IMR-90 (cell line): ENCODE data around the gene SDC3. TPM values are rescaled to one million over a fixed set of nuclear protein-coding genes. Genes with fewer than 3 reads are reported as not detected.

ENCODE experiments used
- ATAC-seq: fragments of 200-7000 bp; cut with Tn5 transposase; 2 replicates; pipeline ENCODE4 v1.9.1; 2020; ENCODE audit warnings: low read depth, mild to moderate bottlenecking, moderate library complexity
- BruUV-seq: library from RNA; stranded (reverse); fragments of 400-500 nt; replicated peaks from 2 replicates; lab custom pipeline; 2021; lab: Mats Ljungman, UMichigan
- CTCF ChIA-PET: fragments of 300-600 bp; formaldehyde crosslinking; extraction: SDS; loops from one replicate; lab custom pipeline; 2021; ENCODE audit warnings: antibody characterized with exemption; lab: Yijun Ruan, JAX
- POLR2A ChIA-PET: fragments of 300-600 bp; sonication (Branson Sonifier 250); formaldehyde crosslinking; loops from one replicate; lab custom pipeline; 2022; ENCODE audit warnings: antibody characterized with exemption; ENCODE audit not compliant: unreplicated experiment; lab: Charles Lee
- DNase-seq: peaks from one replicate; pipeline ENCODE4 v3.0.0; 2013
- H2AFZ ChIP-seq: replicated peaks from 2 replicates; pipeline ENCODE3; 2013; ENCODE audit warnings: low read length, mild to moderate bottlenecking; ENCODE audit not compliant: poor library complexity
- H2AK5ac ChIP-seq: 2 replicates; pipeline ENCODE4 v1.6.1; 2013; ENCODE audit warnings: low read depth, low read length, inconsistent platforms
- H2AK9ac ChIP-seq: replicated peaks from 2 replicates; pipeline ENCODE3; 2013; ENCODE audit warnings: mild to moderate bottlenecking, low read depth, low read length, moderate library complexity; ENCODE audit not compliant: poor library complexity
- H2BK120ac ChIP-seq: 2 replicates; pipeline ENCODE4 v1.6.1; 2013; ENCODE audit warnings: low read depth, low read length, inconsistent platforms
- H2BK15ac ChIP-seq: 3 replicates; pipeline ENCODE4 v1.6.1; 2013; ENCODE audit warnings: low read depth, low read length, inconsistent platforms
- H2BK20ac ChIP-seq: 2 replicates; pipeline ENCODE4 v1.6.1; 2013; ENCODE audit warnings: low read depth, mild to moderate bottlenecking, inconsistent platforms, low read length, moderate library complexity
- H2BK5ac ChIP-seq: 2 replicates; pipeline ENCODE4 v1.6.1; 2013; ENCODE audit warnings: mild to moderate bottlenecking, low read depth, low read length, inconsistent platforms; ENCODE audit not compliant: poor library complexity, severe bottlenecking
- H3K14ac ChIP-seq: replicated peaks from 2 replicates; pipeline ENCODE4 v1.6.1; 2013; ENCODE audit warnings: low read depth, low read length, inconsistent platforms
- H3K18ac ChIP-seq: 2 replicates; pipeline ENCODE4 v1.6.1; 2013; ENCODE audit warnings: low read depth, low read length, control low read depth
- H3K23ac ChIP-seq: 2 replicates; pipeline ENCODE4 v1.6.1; 2013; ENCODE audit warnings: low read depth, low read length, inconsistent platforms
- H3K27ac ChIP-seq: 2 replicates; pipeline ENCODE4 v1.5.1; 2013; ENCODE audit warnings: mild to moderate bottlenecking, control low read depth, low read length; ENCODE audit not compliant: insufficient read depth
- H3K27me3 ChIP-seq: 2 replicates; pipeline ENCODE4 v1.6.1; 2013; ENCODE audit warnings: low read length; ENCODE audit not compliant: control insufficient read depth, insufficient read depth
- H3K36me3 ChIP-seq: 2 replicates; pipeline ENCODE4 v1.6.1; 2013; ENCODE audit warnings: low read length, mixed read lengths; ENCODE audit not compliant: control insufficient read depth, insufficient read depth
- H3K4ac ChIP-seq: 2 replicates; pipeline ENCODE4 v1.6.1; 2013; ENCODE audit warnings: low read depth, low read length, inconsistent platforms
- H3K4me1 ChIP-seq: 2 replicates; pipeline ENCODE4 v1.6.1; 2013; ENCODE audit warnings: low read length, mixed read lengths; ENCODE audit not compliant: control insufficient read depth, insufficient read depth
- H3K4me2 ChIP-seq: 2 replicates; pipeline ENCODE4 v1.6.1; 2013; ENCODE audit warnings: low read depth, mild to moderate bottlenecking, control low read depth, low read length, moderate library complexity
- H3K4me3 ChIP-seq: 2 replicates; pipeline ENCODE4 v1.5.1; 2013; ENCODE audit warnings: low read depth, mild to moderate bottlenecking, control low read depth, low read length, moderate library complexity; ENCODE audit not compliant: insufficient read depth
- H3K56ac ChIP-seq: 2 replicates; pipeline ENCODE4 v1.6.1; 2013; ENCODE audit warnings: low read length, inconsistent platforms; ENCODE audit not compliant: insufficient read depth; ENCODE audit errors: extremely low read depth
- H3K79me1 ChIP-seq, 2 experiments: 2 replicates each; pipeline ENCODE4 v1.6.1; 2013; ENCODE audit warnings: low read length in 2 of 2, inconsistent platforms in 1 of 2, low read depth in 1 of 2
- H3K9ac ChIP-seq: 2 replicates; pipeline ENCODE4 v1.6.1; 2013; ENCODE audit warnings: low read depth, low read length, control low read depth
- H3K9me1 ChIP-seq: 2 replicates; pipeline ENCODE4 v1.6.1; 2013; ENCODE audit warnings: low read length, inconsistent platforms; ENCODE audit not compliant: insufficient read depth
- H3K9me3 ChIP-seq: 2 replicates; pipeline ENCODE4 v1.6.1; 2013; ENCODE audit warnings: low read length; ENCODE audit not compliant: control insufficient read depth, insufficient read depth
- H4K20me1 ChIP-seq: 2 replicates; pipeline ENCODE4 v1.6.1; 2013; ENCODE audit warnings: low read length, inconsistent platforms; ENCODE audit not compliant: insufficient read depth
- H4K5ac ChIP-seq: 2 replicates; pipeline ENCODE4 v1.6.1; 2013; ENCODE audit warnings: mild to moderate bottlenecking, low read depth, low read length, control low read depth
- H4K8ac ChIP-seq, 2 experiments: 2 replicates each; pipeline ENCODE4 v1.6.1; 2013; ENCODE audit warnings: low read depth in 2 of 2, low read length in 2 of 2, control low read depth in 1 of 2, inconsistent platforms in 1 of 2
- H4K91ac ChIP-seq: 2 replicates; pipeline ENCODE4 v1.6.1; 2013; ENCODE audit warnings: low read depth, low read length, inconsistent platforms; ENCODE audit not compliant: insufficient read depth
- BHLHE40 ChIP-seq: fragments of 150-350 bp; IDR thresholded peaks from 2 replicates; pipeline ENCODE4 v1.6.1; 2016; ENCODE audit warnings: mild to moderate bottlenecking, low read depth, low read length
- CEBPB ChIP-seq: IDR thresholded peaks from 2 replicates; pipeline ENCODE4 v1.6.1; 2012; ENCODE audit warnings: low read depth, low read length, improper control_type of control experiment
- FOS ChIP-seq: fragments of 150-350 bp; IDR thresholded peaks from 2 replicates; pipeline ENCODE4 v1.6.1; 2016; ENCODE audit warnings: low read depth, low read length
- MAFK ChIP-seq: IDR thresholded peaks from 2 replicates; pipeline ENCODE4 v1.6.1; 2012; ENCODE audit warnings: low read depth, low read length, improper control_type of control experiment
- MAZ ChIP-seq: IDR thresholded peaks from 2 replicates; pipeline ENCODE4 v1.6.1; 2012; ENCODE audit warnings: low read depth, mild to moderate bottlenecking, low read length, improper control_type of control experiment, moderate library complexity, borderline replicate concordance
- MXI1 ChIP-seq: IDR thresholded peaks from 2 replicates; pipeline ENCODE4 v1.6.1; 2012; ENCODE audit warnings: low read depth, mild to moderate bottlenecking, low read length, moderate library complexity, borderline replicate concordance
- NFE2L2 ChIP-seq: fragments of 150-350 bp; IDR thresholded peaks from 2 replicates; pipeline ENCODE4 v1.6.1; 2016; ENCODE audit warnings: low read depth, mild to moderate bottlenecking, low read length
- POLR2A ChIP-seq: IDR thresholded peaks from 2 replicates; pipeline ENCODE4 v1.6.1; 2012; ENCODE audit warnings: mild to moderate bottlenecking, low read depth, low read length
- RAD21 ChIP-seq: IDR thresholded peaks from 2 replicates; pipeline ENCODE4 v1.6.1; 2012; ENCODE audit warnings: low read length, improper control_type of control experiment
- RFX5 ChIP-seq: IDR thresholded peaks from 2 replicates; pipeline ENCODE4 v1.8.0; 2012; ENCODE audit warnings: low read depth, mild to moderate bottlenecking, low read length, moderate library complexity
- SMC3 ChIP-seq: fragments of 150-350 bp; IDR thresholded peaks from 2 replicates; pipeline ENCODE4 v1.6.1; 2016; ENCODE audit warnings: low read depth, mild to moderate bottlenecking, antibody characterized with exemption, low read length, moderate library complexity
- WGBS, 2 experiments: methylation state at CpG; one replicate each; pipeline versions ENCODE4 v1.1.5 to v1.1.7; 2013; ENCODE audit warnings: missing lambda C conversion rate in 2 of 2; ENCODE audit not compliant: insufficient read length in 1 of 2; ENCODE audit errors: extremely low coverage in 2 of 2; 5-methylcytosine and 5-hydroxymethylcytosine counted together
- dilution Hi-C: fragments of 300-500 bp; cut with HindIII; formaldehyde crosslinking; loops from one replicate; pipeline ENCODE4 v1.14.3; 2018; ENCODE audit warnings: low sequenced_read_pairs; ENCODE audit not compliant: unreplicated experiment
- in situ Hi-C: fragments of 300-500 bp; cut with MboI; formaldehyde crosslinking; loops from 3 replicates; pipeline ENCODE4 v1.14.3; 2019; ENCODE audit warnings: low sequenced_read_pairs, inconsistent platforms, mixed read lengths
- intact Hi-C: fragments of 100-400 bp; cut with micrococcal nuclease; formaldehyde crosslinking; loops from 2 replicates; pipeline ENCODE4 v1.10.0; 2022
- polyA plus RNA-seq, 3 experiments: library from polyadenylated mRNA; depleted of rRNA; stranded (reverse); fragments of >200 nt; gene quantifications; 2 replicates each; pipeline ENCODE4 v1.2.3, GENCODE V29; 2012; ENCODE audit warnings: low replicate concordance in 1 of 3
- total RNA-seq: library from RNA; depleted of rRNA; stranded (reverse); fragments of >200 nt; gene quantifications from 2 replicates; pipeline ENCODE4 v1.2.3, GENCODE V29; 2012

SDC3 gene
- total and polyA plus RNA-seq, 2 of the 4 experiments (the other 2 are of a cell fraction), result 13.1 to 71.5 TPM

DNA sequence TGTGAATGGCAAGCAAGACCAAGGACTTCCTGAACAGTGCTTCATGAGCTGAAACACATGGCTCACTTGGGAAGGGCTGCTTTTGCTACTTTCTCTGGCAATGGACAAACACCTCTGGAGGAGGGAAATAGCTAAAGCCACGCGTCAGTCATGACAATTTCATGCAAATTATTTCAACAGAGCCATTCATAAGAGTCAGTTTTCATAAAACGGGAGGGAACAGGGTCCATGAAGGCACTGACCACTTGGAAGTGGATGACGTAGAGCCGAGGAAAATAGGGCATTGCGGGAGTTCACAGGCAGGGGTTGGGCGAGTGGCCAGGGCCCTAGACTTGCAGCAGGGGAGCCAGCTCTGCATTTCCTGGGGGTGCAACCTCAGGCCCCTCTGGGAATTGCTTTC, 43.9 kb downstream of the SDC3 start:
- no peak overlapping the region for H4K5ac ChIP-seq
- dilution Hi-C loops (no loop called here), in situ Hi-C loops (no loop called here), intact Hi-C loops (no loop called here)
- no peak overlapping the region for H3K9ac ChIP-seq
- H4K91ac ChIP-seq, result no peak overlapping the region
- H3K18ac ChIP-seq, result no peak overlapping the region
- no peak overlapping the region for H3K4me3 ChIP-seq
- no TSS peak for BruUV-seq
- H3K56ac ChIP-seq, result no peak overlapping the region
- ATAC-seq (no peak), DNase-seq (no peak)
- H3K14ac ChIP-seq, result no peak overlapping the region
- H2BK20ac ChIP-seq, result no peak overlapping the region
- CTCF ChIA-PET, result no interaction called here
- H2BK5ac ChIP-seq, result no peak overlapping the region
- no peak overlapping the region for H2AK5ac ChIP-seq
- H3K9me3 ChIP-seq, result no peaks in the 10 kb centered on the region
- 67% methylated on average over 1 of the region's 7 CpGs; no CpG with 5 or more reads in 1 of the 2 experiments for WGBS, 2 experiments
- no peaks in the 10 kb centered on the region for H3K9me1 ChIP-seq
- no peak overlapping the region for H2AK9ac ChIP-seq
- no peak overlapping the region for H2BK15ac ChIP-seq
- H3K4me1 ChIP-seq, result no peaks in the 10 kb centered on the region
- TF ChIP-seq NFE2L2 (no peak), MAZ (no peak), SMC3 (no peak), RFX5 (no peak), BHLHE40 (no peak), MAFK (no peak), RAD21 (no peak), CEBPB (no peak), POLR2A (no peak), MXI1 (no peak), FOS (no peak)
- no peak overlapping the region for H2BK120ac ChIP-seq
- peaks cover 2% of the 10 kb centered on the region; the same call in 1 of the 2 replicates for H3K36me3 ChIP-seq
- no peak overlapping the region for H3K4me2 ChIP-seq
- H3K27me3 ChIP-seq, result no peaks in the 10 kb centered on the region
- H3K79me1 ChIP-seq, result no peaks in the 10 kb centered on the region
- no peaks in the 10 kb centered on the region for H4K20me1 ChIP-seq
- H3K27ac ChIP-seq, result no peak overlapping the region
- no peak overlapping the region for H2AFZ ChIP-seq
- no peak overlapping the region for H3K23ac ChIP-seq
- H4K8ac ChIP-seq, result no peak overlapping the region
- POLR2A ChIA-PET, result no interaction called here
- no peak overlapping the region for H3K4ac ChIP-seq
